CD14-positive monocyte (primary cell): ENCODE data around the gene PITPNC1. TPM values are rescaled to one million over a fixed set of nuclear protein-coding genes. Genes with fewer than 3 reads are reported as not detected.
"Not testable (repeated sequence)": the region's sequence is repeated elsewhere in the genome, so short reads cannot be mapped to it uniquely, and the experiment has no call there.

Source experiments
- DNase-seq, 3 donors: peaks; one replicate each; pipeline ENCODE4 v3.0.0-alpha.2; 2011 to 2022
- H2AFZ ChIP-seq: 2 replicates; pipeline ENCODE4 v1.6.0; 2012; ENCODE audit warnings: mild to moderate bottlenecking, low read depth, low read length, inconsistent platforms; ENCODE audit not compliant: insufficient read depth, poor library complexity, severe bottlenecking
- H3K27ac ChIP-seq, 2 donors: 1 replicate in 1 of 2; 2 replicates in 1 of 2; pipeline ENCODE4 v1.5.1; 2012 to 2013; ENCODE audit warnings: low read length in 2 of 2, control low read depth in 1 of 2, inconsistent platforms in 1 of 2, low read depth in 1 of 2, mild to moderate bottlenecking in 1 of 2
- H3K27me3 ChIP-seq, 2 donors: one replicate each; pipeline versions ENCODE4 v1.6.0 to v1.6.1; 2011 to 2013; ENCODE audit warnings: low read length in 2 of 2; ENCODE audit not compliant: control insufficient read depth in 2 of 2, insufficient read depth in 2 of 2
- H3K36me3 ChIP-seq, 2 donors: replicated peaks in 1 of 2; 1 replicate in 1 of 2; 2 replicates in 1 of 2; pipeline versions ENCODE4 v1.5.1 to v1.6.1; 2012 to 2013; ENCODE audit warnings: low read length in 2 of 2, control low read depth in 1 of 2, inconsistent platforms in 1 of 2, mild to moderate bottlenecking in 1 of 2; ENCODE audit not compliant: insufficient read depth in 2 of 2, control insufficient read depth in 1 of 2
- H3K4me1 ChIP-seq, 2 donors: 1 replicate in 1 of 2; 2 replicates in 1 of 2; pipeline versions ENCODE4 v1.5.1 to v1.6.1; 2012 to 2013; ENCODE audit warnings: low read length in 2 of 2, control low read depth in 1 of 2, inconsistent platforms in 1 of 2, mild to moderate bottlenecking in 1 of 2, moderate library complexity in 1 of 2; ENCODE audit not compliant: insufficient read depth in 2 of 2, control insufficient read depth in 1 of 2
- H3K4me2 ChIP-seq: replicated peaks from 2 replicates; pipeline ENCODE3; 2012; ENCODE audit warnings: low read length, moderate library complexity, mild to moderate bottlenecking; ENCODE audit not compliant: poor library complexity, severe bottlenecking; ENCODE audit errors: extremely low read depth
- H3K4me3 ChIP-seq, 3 experiments: fragments of 200-600 bp in 1 of 3; sonication (generic) in 1 of 3; replicated peaks in 1 of 3; 1 replicate in 2 of 3; 2 replicates in 1 of 3; pipeline ENCODE4 v1.5.1; 2011 to 2013; ENCODE audit warnings: low read length in 3 of 3, mild to moderate bottlenecking in 3 of 3, control low read depth in 2 of 3, low read depth in 2 of 3, inconsistent platforms in 1 of 3, moderate library complexity in 1 of 3
- H3K79me2 ChIP-seq: 2 replicates; pipeline ENCODE4 v1.6.0; 2012; ENCODE audit warnings: mild to moderate bottlenecking, control low read depth, inconsistent platforms, low read length, moderate library complexity; ENCODE audit not compliant: insufficient read depth
- H3K9ac ChIP-seq: 2 replicates; pipeline ENCODE4 v1.6.0; 2017; ENCODE audit warnings: low read length, mild to moderate bottlenecking; ENCODE audit not compliant: insufficient read depth, poor library complexity, severe bottlenecking
- H3K9me3 ChIP-seq, 2 donors: replicated peaks in 1 of 2; 1 replicate in 1 of 2; 2 replicates in 1 of 2; pipeline versions ENCODE4 v1.5.1 to v1.6.1; 2012 to 2013; ENCODE audit warnings: low read length in 2 of 2, control low read depth in 1 of 2; ENCODE audit not compliant: control insufficient read depth in 1 of 2, insufficient read depth in 1 of 2
- H4K20me1 ChIP-seq: 2 replicates; pipeline ENCODE4 v1.6.0; 2012; ENCODE audit warnings: mild to moderate bottlenecking, low read length, control low read depth, moderate library complexity; ENCODE audit not compliant: insufficient read depth
- H3K27ac Mint-ChIP-seq, 7 donors: one replicate each; pipeline ENCODE4 v1.8.0; 2020; ENCODE audit warnings: mild to moderate bottlenecking in 7 of 7, mixed read lengths in 7 of 7, moderate library complexity in 6 of 7, inconsistent platforms in 2 of 7
- H3K27me3 Mint-ChIP-seq, 3 donors: one replicate each; pipeline ENCODE4 v1.8.0; 2021 to 2022; ENCODE audit warnings: low read depth in 3 of 3, mild to moderate bottlenecking in 3 of 3, mixed read lengths in 3 of 3, moderate library complexity in 3 of 3, inconsistent platforms in 1 of 3
- H3K36me3 Mint-ChIP-seq, 2 donors: one replicate each; pipeline ENCODE4 v1.8.0; 2020; ENCODE audit warnings: mixed read lengths in 2 of 2, inconsistent platforms in 1 of 2, mild to moderate bottlenecking in 1 of 2
- H3K4me1 Mint-ChIP-seq: one replicate; pipeline ENCODE4 v1.8.0; 2020; ENCODE audit warnings: mild to moderate bottlenecking, mixed read lengths
- H3K4me3 Mint-ChIP-seq, 2 donors: one replicate each; pipeline ENCODE4 v1.8.0; 2020; ENCODE audit warnings: mild to moderate bottlenecking in 2 of 2, mixed read lengths in 2 of 2, moderate library complexity in 1 of 2
- H3K9me3 Mint-ChIP-seq, 7 donors: one replicate each; pipeline ENCODE4 v1.8.0; 2020 to 2022; ENCODE audit warnings: mixed read lengths in 7 of 7, mild to moderate bottlenecking in 6 of 7, moderate library complexity in 6 of 7, inconsistent platforms in 2 of 7
- WGBS: methylation state at CpG from one replicate; pipeline ENCODE4 v1.1.5; 2013; ENCODE audit warnings: missing lambda C conversion rate; ENCODE audit not compliant: insufficient coverage; 5-methylcytosine and 5-hydroxymethylcytosine counted together
- intact Hi-C, 2 donors: fragments of 100-400 bp; cut with micrococcal nuclease; formaldehyde crosslinking; loops; one replicate each; pipeline versions ENCODE4 v1.15.0 to v1.15.1; 2023
- polyA plus RNA-seq, 3 donors: library from polyadenylated mRNA; depleted of rRNA in 1 of 3; unstranded in 2 of 3; stranded (reverse) in 1 of 3; fragments of 300-500 nt in 2 of 3; fragments of >200 nt in 1 of 3; fragmentation: Illumina TruSeq in 2 of 3; gene quantifications; 1 replicate in 2 of 3; 2 replicates in 1 of 3; pipeline ENCODE4 v1.2.3, GENCODE V29; 2012 to 2021
- TF ChIP-seq, protein P1 (sequence below): fragments of 200-600 bp; IDR thresholded peaks from one replicate; pipeline ENCODE4 v1.8.0; 2022; ENCODE audit warnings: antibody characterized with exemption, mild to moderate bottlenecking

Gene PITPNC1
- polyA plus RNA-seq, 3 donors = 18.5 to 31.0 (median 21.7) TPM

DNA sequence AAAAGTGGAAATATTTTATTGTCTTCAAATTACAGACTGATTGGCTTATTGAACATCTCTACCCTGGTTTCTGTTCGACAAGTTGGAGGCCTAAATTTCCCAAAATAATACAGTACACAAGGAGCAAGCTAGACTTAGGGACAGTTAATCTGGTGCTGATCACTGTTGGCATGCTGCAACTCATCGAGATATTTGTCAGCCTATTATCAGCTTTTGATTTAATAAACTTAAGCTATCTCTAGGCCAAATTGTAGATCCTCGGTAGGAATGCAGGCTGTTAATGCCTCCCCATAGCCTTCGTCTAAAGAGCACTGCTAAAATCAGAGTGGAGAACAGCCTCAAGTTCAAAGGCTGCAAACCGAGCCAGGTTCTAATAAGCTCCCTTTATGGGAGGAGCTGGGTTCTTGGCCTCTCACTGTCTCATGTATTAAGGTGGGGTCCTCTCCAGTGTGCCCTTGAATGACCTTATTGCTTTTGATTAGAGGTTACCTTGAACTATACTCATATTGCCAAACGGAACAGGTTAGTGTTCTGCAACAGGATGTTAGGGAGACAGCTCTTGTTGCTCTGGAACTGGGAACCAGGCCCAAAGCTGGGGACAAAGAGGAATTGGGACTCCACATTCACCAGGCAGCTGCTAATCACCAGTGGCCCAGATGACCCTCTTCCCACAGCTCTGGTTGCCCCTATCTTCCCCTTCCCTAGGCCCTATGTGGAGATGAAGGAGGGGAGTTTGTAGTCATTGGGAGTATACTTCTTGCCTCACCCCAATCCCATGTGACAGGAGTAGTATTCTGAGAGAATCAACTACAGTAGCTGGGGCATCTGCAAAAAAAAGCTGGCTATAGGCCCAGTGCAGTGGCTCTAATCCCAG, 271.2 kb downstream of the PITPNC1 start:
- WGBS = 100% methylated on average over 3 of the region's 6 CpGs
- intact Hi-C loops = no loop called here
- no peaks in the 10 kb centered on the region for H3K27me3 ChIP-seq
- H3K27ac Mint-ChIP-seq = no peak overlapping the region
- no peak overlapping the region for H3K27ac ChIP-seq
- H3K4me2 ChIP-seq = no peak overlapping the region
- H2AFZ ChIP-seq = no peak overlapping the region
- peaks cover 0 to 14% of the 10 kb centered on the region in 2 donors for H3K36me3 Mint-ChIP-seq
- H3K4me3 ChIP-seq = no peak overlapping the region
- no peaks in the 10 kb centered on the region for H3K27me3 Mint-ChIP-seq
- no peaks in the 10 kb centered on the region for H3K36me3 ChIP-seq
- no peaks in the 10 kb centered on the region for H3K9me3 Mint-ChIP-seq
- no peaks in the 10 kb centered on the region for H3K4me1 ChIP-seq
- TF ChIP-seq, protein P1, sequence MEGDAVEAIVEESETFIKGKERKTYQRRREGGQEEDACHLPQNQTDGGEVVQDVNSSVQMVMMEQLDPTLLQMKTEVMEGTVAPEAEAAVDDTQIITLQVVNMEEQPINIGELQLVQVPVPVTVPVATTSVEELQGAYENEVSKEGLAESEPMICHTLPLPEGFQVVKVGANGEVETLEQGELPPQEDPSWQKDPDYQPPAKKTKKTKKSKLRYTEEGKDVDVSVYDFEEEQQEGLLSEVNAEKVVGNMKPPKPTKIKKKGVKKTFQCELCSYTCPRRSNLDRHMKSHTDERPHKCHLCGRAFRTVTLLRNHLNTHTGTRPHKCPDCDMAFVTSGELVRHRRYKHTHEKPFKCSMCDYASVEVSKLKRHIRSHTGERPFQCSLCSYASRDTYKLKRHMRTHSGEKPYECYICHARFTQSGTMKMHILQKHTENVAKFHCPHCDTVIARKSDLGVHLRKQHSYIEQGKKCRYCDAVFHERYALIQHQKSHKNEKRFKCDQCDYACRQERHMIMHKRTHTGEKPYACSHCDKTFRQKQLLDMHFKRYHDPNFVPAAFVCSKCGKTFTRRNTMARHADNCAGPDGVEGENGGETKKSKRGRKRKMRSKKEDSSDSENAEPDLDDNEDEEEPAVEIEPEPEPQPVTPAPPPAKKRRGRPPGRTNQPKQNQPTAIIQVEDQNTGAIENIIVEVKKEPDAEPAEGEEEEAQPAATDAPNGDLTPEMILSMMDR = no peak
- H3K4me3 Mint-ChIP-seq = no peak overlapping the region
- no peaks in the 10 kb centered on the region for H3K79me2 ChIP-seq
- no peak for DNase-seq
- H3K4me1 Mint-ChIP-seq = no peaks in the 10 kb centered on the region
- H4K20me1 ChIP-seq = no peaks in the 10 kb centered on the region
- H3K9ac ChIP-seq = no peak overlapping the region
- H3K9me3 ChIP-seq = no peaks in the 10 kb centered on the region

DNA sequence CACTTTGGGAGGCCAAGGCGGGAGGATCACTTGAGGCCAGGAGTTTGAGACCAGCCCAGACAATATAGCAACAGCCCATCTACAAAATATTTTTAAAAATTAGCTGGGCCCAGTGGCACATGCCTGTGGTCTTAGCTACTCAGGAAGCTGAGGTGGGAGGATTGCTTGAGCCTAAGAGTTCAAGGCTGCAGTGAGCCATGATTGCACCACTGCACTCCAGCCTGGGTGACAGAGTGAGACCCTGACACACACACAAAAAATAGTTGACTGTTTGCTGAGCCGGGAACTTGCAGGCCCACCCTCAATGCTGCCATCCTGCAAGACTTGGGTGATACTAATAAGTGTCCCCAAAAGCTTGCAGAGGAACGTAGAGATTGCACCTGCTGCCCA, 271.8 kb downstream of the PITPNC1 start:
- DNase-seq, H3K9me3 ChIP-seq, H3K27ac ChIP-seq, H3K4me3 Mint-ChIP-seq, intact Hi-C loops, H3K4me3 ChIP-seq, H3K4me2 ChIP-seq, H3K9ac ChIP-seq, H3K4me1 Mint-ChIP-seq, H3K9me3 Mint-ChIP-seq, H3K79me2 ChIP-seq, H3K27ac Mint-ChIP-seq, H3K27me3 Mint-ChIP-seq, H3K4me1 ChIP-seq, H3K36me3 ChIP-seq, H3K27me3 ChIP-seq, H2AFZ ChIP-seq, H4K20me1 ChIP-seq: not testable (repeated sequence)
- peaks cover 0 to 12% of the 10 kb centered on the region in 2 donors for H3K36me3 Mint-ChIP-seq
- WGBS = 100% methylated on average over 3 of the region's 3 CpGs
